GM19452 (cell line): ENCODE measurements around the gene GPNMB.

Experiments used
- ATAC-seq: cut with Tn5 transposase; IDR thresholded peaks from one replicate; pipeline ENCODE4 v1.9.1; 2021; ENCODE audit not compliant: unreplicated experiment

The GPNMB gene

DNA sequence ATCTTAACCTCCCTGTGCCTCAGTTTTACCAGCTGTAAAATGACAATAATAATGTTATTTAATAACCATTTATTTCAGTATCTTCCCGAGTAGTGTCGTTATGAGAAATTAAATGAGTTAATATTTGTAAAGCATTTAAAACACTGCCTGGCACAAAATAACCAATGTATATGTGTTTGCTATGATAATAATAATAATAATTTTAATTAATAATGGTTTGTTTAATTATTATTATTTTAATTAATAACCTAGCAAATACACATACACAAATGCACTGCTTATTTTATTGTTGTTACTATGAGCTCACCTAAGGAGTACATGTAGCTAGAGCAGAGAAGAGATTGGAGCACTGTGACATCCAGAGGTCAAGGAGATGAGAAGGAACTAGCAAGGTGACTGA, 18.2 kb upstream of the GPNMB start:
- no peak for ATAC-seq

DNA sequence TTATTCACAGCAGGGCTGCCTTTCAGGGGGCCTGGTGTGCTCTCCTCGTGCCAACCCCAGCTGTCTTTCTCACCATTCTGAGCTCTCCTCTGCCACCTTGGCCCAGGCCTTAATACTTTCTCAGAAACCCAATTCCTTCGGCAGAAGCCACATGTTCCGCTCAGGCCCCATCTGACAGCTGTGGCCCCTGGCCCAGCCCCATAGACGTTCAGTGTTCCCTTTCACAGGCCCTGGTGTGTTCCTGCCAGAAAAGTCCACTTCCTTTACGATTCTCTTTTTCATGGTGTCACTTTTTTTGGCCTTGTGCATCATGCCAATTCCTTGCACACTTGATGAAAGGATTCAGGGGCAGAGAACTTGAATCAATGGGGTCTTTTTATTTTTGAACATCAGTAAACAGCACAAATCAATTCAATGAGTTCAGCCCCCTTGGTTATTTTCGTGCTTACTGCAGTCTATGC, 15.9 kb upstream of the GPNMB start:
- no peak for ATAC-seq

DNA sequence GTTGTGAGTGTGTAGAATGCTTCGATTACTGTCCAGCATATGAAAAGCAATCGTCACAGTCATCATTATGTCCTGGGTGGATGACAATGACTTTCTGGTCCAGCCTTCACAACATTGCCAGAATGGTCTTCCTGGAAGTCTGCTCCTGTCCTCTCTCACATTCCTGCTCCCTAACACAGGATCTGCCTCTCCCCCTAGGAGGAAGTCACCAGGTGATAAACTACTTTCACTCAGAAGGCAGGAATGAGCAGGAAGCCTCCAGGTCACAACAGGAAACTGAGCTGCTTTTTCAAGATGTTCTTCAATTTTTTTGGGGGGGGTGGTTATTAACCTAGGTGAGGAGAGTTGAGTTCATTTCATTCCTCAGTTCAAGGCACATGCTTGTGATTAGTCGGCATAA, 13.6 kb upstream of the GPNMB start:
- ATAC-seq, result no peak

DNA sequence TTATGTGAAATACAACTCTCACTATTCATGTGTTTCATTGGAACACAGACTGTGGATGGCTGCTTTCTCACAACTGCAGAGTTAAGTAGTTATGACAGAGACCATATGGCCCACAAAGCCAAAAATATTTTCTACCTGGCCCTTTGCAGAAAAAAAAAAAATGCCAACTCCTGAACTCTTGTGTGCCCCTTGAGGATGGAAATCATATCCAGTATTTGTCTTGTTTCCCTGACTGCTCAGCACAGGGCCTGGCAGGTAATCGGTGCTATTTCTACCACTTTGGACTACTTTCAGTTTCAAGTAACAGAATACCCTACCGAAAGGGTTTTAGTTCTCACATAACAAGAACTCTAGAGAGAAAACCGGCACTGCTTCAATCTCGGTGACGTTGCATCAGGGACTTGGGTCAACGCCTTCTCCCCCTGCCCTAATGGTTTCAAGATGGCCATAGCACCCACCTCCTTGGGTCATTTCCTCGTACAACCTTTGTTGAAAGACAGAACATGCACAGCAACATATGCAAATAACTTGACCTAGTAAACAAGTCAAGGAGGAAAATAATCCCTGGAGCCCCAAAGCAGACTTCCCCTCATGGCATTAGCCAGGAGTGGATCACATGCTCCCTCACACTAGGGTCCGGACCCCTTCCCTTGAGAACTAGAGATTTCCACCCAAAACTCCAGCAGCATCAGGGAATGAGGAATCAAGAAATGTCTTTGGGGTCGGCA, 11.8 kb upstream of the GPNMB start:
- ATAC-seq, result peak; percentile 93

DNA sequence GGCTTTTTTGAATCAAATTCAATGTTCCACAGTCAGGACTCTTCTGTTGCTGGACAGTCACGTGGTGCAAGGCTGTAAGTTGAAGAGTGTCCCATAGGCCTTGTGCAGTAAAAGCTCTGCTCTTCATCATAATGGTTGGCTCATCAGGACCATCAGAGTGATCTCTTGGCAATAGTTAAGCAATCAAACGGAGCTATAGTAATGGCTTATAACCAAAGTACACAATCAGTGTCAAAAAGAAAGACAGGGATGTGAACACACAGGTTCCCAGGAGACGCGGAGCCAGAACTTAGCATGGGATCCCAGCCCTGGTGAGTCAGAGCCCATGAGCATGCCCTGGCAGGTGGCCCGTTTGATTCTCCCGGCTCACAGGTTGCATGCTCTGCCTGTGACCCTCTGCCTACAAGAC, 10.8 kb upstream of the GPNMB start:
- ATAC-seq, result no peak

DNA sequence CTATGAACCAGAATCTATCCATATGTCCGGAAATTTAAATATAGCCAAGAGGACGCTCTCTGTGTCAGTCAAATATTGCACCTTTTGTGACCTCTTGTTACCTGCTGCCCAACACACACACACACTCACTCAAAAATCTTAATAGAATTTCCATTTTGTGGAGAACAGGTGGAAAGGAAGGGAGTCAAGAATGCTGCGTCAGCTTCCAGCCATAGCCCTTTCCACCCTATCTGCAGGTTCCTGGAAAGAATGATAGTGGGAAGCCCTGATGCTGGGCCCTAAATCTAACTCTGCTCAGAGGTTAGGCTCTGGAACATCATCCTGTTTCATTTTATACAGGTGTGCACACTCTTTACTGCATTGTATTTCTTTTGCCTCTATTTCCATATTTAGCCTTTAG, 9.6 kb upstream of the GPNMB start:
- ATAC-seq, result no peak

DNA sequence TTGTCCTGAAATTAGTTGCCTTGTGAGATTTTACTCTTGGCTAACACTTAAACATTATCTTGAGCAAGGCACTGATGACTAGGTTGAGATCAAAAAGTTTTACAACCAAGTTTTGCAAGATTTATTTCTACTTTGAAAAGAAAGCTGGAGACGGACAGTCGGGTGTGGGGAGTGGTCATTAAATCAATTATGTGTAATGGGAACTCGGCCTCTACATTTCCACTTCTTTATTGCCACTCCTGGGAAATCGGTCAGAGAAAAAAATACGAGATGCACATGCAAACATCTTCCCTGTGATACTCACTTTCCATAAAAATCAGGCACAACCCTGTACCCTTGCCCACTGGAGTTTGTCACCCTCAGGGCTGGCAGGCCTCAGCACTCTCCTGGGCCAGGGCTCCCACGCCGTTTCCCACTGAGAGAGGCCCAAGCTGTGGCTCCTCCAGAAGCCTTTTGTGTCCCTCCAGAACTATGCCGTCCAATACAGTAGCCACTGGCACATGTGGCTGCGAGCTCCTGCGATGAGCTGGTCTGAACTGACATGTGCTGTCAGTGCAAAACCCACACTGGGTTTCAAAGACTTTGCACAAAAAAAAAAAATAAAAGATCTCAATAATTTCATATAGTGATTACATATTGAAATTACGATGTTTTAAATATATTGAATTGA, 7.5 kb upstream of the GPNMB start:
- no peak for ATAC-seq

DNA sequence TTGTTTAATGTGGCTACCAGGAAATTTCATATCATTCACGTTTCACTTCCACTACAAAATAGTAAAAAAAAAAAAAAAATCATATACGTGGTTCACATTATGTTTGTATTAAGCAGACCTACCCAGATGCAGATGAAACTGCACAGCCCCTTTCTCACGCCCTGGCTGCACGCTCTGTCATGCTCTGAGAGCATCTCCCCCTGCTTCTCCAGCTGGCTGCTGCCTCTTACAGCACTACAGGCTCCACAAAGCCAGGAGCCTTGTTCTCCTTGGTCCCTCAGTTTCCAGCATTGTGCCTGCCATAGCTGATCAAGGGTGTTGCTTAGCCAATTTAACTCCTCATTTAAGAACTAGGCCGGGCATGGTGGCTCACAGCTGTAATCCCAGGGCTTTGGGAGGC, 6.9 kb upstream of the GPNMB start:
- ATAC-seq, result no peak

DNA sequence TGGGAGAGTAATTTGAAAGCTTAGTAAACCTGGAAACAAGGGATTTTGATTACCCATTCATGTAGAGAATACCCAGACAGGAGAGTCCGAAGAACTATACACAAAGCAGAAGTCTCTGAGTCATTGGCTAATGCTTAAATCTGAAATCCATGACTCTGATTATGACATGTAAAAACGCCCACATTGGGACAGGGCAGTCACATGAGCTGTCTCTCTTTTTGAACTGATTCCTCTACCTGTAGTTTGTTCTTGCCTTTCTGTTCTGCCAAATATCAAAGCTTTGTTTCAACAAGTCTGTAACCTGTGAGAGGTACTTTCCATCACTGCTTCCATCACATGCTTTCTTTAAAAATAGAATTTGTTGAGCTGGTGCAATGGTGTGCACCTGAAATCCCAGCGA, 4.3 kb upstream of the GPNMB start:
- ATAC-seq, result no peak

DNA sequence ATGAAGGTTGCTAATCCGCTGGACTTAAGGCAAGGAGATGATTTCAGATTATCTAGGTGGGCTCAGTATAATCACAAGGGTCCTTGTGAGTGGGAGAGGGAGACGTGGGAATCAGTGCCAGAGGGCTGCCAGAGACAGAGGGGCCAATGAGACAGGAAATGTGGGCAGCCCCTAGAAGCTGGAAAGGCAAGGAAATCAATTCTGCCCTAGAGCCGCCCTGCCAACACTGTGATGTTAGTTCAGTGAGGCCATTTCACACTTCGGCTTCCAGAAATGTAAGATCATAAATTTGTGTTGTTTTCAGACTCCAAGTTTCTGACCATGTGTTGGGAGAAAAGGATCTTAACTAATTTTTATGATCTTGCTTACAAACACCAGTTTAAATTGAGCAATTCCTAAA, 3.6 kb upstream of the GPNMB start:
- ATAC-seq, result no peak

DNA sequence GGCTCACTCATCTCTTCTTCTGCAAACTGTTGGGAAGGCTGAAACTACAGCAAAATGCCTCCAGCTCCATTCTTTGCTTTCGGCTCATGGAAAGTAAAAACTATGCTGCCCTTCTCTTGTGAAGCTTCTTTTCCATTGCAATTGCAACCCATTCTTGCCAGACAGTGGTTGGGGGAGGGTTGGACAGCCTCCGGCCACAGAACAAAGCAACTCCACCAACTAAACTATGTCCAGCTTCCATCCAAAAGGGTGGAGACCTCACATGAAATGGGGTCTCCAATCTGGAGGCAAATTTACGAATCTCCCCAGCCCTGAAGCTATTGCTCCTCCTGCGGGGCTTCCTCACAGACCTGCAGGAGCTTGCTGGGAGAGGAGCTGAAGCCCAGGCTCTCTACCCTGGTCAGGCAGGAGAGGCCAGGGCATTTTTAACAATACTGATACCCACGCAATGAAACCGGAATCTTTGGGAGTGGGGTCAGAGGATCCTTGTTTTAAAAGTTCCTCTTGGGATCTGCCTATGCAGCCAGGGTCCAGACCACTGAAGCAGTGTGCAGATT, 549 bp downstream of the GPNMB start:
- ATAC-seq, result no peak

DNA sequence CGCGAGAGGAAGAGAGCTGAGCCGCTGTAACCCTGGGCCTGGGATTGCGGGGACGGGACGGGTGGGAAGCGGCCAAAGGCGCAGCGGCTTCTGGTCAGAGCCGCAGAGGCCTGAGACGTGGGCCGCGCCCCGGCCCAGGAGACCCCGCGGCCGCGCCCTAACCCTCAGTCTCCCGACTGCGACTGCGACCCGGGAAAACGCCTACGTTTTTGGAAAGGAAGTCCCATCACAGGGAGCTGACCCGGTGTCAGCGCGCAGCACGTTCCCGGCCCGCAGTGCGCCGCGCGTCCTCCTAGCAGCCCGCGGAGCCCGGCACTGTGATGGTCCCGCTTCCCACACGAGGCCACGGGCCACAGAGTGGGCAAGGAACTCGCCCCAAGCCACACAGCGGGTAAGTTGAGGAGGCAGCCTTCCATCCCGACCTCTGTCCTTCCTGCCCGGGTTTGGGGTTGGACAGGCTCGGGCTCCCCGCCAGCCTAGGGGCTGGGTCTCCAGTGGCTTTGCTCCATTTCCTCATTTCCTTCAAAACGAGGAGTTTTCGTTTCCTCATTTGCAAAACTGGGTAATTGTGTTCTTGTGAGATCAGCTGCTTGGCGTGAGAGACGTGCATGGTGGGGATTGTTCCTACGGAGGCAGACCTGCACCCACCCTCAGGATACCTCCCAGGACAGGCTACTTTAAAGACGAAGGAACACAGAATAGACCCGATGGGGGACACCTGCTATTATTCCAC, 1.2 kb downstream of the GPNMB start:
- no peak for ATAC-seq

DNA sequence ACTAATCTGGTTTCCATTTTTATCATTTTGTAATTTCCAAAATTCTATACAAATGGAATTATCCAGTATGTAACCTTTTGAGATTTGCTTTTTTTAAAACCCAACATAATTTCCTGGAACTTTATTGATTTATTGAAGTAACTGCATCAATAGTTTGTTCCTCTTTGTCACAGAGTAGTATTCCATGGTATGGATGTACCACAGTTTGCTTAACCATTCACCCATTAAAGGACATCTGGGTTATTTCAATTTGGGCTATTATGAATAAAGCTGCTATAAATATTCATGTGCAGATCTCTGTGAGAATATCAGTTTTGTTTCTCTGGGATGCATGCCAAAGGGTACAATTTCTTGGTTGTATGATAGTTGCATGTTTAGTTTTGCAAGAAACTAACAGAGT, 2.9 kb downstream of the GPNMB start:
- no peak for ATAC-seq

DNA sequence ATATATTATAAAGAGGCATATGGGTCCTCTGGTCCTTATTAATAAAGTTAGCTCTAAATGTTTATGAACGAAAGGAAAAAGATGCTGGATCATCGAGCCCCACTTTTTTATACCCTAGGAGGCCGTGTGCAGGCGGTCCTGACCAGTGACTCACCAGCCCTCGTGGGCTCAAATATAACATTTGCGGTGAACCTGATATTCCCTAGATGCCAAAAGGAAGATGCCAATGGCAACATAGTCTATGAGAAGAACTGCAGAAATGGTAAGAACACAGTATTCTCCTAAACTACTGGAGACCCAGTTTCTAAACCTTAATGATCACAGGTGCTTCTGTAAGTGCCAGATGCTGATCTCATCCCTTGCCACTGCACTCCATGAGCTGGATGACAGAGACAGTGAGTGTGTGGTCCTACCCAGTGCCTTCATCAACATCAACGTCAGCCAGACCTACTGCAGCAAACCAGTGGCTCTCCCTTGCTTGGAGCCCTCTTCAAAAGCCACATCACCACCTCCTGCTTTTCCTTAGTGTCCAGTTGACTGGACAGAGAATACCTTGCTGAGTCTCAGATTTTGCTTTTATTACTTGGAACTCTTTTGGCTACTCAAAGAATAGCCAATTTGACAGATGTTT, 7.6 kb downstream of the GPNMB start:
- no peak for ATAC-seq

DNA sequence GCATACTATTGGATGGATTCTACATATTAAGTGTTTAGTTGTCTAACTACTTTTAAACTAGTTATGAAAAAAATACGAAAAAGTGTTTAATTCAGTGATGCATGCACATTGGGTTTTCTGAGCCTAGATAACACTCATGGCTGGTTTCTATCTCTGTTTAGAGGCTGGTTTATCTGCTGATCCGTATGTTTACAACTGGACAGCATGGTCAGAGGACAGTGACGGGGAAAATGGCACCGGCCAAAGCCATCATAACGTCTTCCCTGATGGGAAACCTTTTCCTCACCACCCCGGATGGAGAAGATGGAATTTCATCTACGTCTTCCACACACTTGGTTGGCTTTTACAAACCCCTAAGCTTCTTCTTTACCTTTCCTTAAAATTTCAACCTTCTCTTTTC, 10.2 kb downstream of the GPNMB start:
- no peak for ATAC-seq

DNA sequence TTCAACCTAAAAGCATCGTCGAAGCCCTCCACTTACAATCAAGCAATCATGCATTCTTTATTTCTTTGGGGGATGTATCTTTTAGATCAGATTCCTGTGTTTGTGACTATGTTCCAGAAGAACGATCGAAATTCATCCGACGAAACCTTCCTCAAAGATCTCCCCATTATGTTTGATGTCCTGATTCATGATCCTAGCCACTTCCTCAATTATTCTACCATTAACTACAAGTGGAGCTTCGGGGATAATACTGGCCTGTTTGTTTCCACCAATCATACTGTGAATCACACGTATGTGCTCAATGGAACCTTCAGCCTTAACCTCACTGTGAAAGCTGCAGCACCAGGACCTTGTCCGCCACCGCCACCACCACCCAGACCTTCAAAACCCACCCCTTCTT, 13.8 kb downstream of the GPNMB start:
- ATAC-seq, result no peak

DNA sequence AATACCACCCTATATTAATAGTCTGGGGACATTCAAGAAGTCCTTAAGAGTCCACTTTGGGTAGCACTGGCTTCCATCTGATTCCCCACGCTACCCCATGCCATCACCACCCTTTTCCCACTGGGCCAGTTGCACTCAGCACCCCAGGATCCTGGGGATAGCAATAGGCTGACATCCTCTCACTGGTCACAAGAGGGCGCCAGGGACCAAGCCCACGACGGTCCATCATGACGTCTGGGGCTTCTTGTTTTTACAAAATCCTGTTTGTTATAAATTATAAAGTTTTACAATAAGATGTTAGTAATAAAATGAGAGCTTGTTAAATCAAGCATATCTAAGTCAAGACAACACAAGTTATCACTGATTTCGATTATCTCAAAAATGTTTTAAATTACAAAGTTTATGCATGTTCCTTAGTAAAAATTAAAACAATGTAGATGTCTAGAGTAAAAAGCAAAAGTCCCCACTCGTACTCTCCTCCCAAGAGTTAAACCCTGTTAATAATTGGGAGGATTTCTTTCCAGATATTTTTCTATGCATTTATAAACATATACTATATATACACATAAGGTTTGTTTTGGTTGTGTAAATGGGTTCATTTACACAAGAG, 15.4 kb downstream of the GPNMB start:
- ATAC-seq, result peak; percentile 58

DNA sequence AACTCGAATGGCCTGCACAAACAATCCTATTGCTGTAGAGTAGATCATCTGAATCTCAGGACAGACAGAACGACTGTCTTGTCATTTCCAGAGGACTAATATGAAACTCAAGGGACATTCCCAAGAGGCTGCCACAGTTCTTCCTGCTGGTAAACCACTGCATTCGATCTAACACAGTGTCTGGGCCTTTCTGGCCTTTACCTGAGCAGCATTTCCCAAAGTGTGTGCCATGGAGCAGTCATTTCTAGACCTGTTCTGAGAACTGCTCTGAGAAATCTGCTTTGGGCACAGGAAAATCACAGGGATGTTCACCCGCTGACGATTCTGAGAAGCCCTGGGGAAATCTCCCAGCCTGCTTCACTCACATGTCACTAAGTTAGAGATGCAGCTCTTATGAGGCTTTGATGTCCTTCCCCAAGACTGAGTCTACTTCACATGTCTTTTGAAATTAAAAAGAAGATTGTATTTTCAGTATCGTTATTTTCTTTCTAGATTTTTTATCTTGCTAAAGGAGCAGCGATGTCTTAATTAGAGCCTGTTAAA, 18.4 kb downstream of the GPNMB start:
- ATAC-seq, result peak; percentile 53

DNA sequence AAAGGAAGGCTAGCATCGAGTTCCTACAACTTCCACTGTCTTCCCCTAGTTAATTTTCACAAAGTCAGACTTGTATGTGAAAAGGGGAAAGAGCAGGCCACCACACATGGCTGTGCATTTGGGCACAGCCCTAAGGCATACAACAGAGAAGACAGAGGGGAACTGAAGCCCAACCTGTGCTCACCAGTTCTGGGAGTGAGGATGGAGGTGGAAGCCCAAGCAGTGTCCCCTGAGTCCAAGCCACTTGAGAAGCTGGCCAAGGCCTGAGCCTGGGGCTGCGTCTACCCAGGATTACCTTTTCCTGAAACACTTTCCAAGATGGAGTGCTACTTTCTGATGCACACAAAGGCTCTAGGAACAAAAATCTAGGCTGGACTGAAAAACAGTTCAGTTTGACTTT, 20.3 kb downstream of the GPNMB start:
- ATAC-seq, result no peak

DNA sequence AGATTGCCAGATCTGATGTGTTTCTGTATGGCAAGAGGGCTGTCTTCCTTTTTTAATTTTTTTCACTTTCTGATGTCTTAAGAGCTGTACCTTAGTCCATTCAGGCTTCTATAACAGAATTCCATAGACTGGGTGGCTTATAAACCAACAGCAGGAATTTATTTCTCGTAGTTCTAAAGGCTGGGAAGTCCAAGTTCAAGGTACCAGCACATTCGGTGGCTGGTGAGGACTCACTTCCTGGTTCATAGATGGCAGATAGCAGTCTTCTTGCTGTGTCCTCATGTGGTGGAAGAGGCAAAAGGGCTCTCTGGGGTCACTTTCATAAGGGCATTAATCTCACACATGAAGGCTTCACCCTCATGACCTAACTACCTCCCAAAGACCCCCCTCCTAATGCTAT, 20.8 kb downstream of the GPNMB start:
- no peak for ATAC-seq

DNA sequence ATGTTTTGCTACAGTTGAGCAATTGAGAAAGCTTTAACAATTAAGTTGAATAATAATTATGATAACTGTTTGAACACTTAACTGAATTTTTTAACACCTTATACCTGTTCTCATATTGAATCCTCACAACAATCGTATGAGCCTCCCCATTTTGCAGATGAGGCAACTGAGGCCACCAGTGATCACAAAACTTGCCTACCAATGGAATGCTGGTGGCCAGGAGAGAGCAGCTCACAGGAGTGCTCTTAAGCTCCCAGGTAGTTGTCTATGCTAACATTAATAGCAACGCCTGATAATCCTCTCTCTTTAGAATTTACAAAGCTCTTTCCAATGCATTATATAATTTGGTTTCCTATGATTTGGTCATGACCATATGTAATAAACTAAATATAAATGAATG, 21.6 kb downstream of the GPNMB start:
- ATAC-seq, result no peak
